Coronary artery (tissue), 2 donors: ENCODE measurements around the gene SP140.
"Not testable (repeated sequence)": the region's sequence is repeated elsewhere in the genome, so short reads cannot be mapped to it uniquely, and the experiment has no call there.

ENCODE experiments used
- DNase-seq: peaks from one replicate; pipeline ENCODE4 v3.0.0-alpha.2; 2017; ENCODE audit warnings: low spot score
- H3K27ac ChIP-seq, 2 donors: fragments of 200-600 bp; sonication (generic); one replicate each; pipeline ENCODE4 v1.5.1; 2016 to 2019
- H3K4me3 ChIP-seq: fragments of 200-600 bp; sonication (generic); 2 replicates; pipeline ENCODE4 v1.5.1; 2016; ENCODE audit warnings: mild to moderate bottlenecking, moderate library complexity
- TF ChIP-seq, protein P1 (sequence below): fragments of 200-600 bp; sonication (generic); IDR thresholded peaks from one replicate; pipeline ENCODE4 v1.5.1; 2019; ENCODE audit warnings: antibody characterized with exemption

The SP140 gene

GRCh38 chr2:230295192-230295591 lies 69.7 kb downstream of the SP140 start:
- DNase-seq: no peak
- Histone ChIP-seq H3K27ac (no peak overlapping the region), H3K4me3 (no peak overlapping the region)
- TF ChIP-seq, protein P1, sequence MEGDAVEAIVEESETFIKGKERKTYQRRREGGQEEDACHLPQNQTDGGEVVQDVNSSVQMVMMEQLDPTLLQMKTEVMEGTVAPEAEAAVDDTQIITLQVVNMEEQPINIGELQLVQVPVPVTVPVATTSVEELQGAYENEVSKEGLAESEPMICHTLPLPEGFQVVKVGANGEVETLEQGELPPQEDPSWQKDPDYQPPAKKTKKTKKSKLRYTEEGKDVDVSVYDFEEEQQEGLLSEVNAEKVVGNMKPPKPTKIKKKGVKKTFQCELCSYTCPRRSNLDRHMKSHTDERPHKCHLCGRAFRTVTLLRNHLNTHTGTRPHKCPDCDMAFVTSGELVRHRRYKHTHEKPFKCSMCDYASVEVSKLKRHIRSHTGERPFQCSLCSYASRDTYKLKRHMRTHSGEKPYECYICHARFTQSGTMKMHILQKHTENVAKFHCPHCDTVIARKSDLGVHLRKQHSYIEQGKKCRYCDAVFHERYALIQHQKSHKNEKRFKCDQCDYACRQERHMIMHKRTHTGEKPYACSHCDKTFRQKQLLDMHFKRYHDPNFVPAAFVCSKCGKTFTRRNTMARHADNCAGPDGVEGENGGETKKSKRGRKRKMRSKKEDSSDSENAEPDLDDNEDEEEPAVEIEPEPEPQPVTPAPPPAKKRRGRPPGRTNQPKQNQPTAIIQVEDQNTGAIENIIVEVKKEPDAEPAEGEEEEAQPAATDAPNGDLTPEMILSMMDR: no peak

DNA sequence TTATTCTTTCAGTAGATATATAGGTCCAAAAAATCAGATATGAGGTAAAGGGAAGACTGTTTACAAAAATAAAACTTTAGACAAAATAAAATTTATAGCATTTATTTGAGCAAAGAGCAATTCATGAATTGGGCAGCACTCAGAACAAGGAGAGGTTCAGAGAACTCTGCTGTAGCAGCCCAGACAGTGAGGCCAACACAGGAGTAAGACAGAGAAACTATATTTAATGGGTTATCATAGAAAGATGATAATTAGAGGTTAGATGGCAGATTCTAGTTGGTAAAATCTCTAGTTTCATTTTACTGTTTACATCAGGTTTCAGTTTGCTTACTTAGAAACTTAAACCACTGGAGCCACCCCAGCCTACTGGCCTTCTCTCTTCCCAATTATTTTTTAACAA lies 71.4 kb downstream of the SP140 start:
- Histone ChIP-seq H3K27ac (no peak overlapping the region), H3K4me3 (no peak overlapping the region)
- TF ChIP-seq, protein P1: no peak
- no peak for DNase-seq

DNA sequence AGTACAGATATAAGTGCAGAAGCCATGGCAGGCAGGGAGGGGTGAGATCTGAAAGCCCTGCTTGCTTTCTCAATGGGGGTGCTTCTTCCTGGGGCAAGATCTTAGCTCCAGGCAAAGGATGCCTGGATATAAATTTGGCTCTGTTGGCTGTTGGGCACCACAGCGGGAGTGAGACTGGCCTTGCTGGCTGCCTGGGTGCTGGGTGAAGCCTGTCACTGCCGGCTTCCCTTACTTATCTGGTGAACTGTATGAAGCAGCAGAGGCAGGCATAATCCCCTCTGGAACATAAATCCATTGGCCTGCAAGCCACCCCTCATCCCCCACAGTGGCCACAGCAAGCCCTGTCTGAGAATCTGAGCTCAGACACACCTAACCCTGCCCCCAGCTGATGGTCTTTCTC lies 74.1 kb downstream of the SP140 start:
- TF ChIP-seq, protein P1: no peak
- DNase-seq: no peak
- Histone ChIP-seq H3K27ac (no peak overlapping the region), H3K4me3 (no peak overlapping the region)

DNA sequence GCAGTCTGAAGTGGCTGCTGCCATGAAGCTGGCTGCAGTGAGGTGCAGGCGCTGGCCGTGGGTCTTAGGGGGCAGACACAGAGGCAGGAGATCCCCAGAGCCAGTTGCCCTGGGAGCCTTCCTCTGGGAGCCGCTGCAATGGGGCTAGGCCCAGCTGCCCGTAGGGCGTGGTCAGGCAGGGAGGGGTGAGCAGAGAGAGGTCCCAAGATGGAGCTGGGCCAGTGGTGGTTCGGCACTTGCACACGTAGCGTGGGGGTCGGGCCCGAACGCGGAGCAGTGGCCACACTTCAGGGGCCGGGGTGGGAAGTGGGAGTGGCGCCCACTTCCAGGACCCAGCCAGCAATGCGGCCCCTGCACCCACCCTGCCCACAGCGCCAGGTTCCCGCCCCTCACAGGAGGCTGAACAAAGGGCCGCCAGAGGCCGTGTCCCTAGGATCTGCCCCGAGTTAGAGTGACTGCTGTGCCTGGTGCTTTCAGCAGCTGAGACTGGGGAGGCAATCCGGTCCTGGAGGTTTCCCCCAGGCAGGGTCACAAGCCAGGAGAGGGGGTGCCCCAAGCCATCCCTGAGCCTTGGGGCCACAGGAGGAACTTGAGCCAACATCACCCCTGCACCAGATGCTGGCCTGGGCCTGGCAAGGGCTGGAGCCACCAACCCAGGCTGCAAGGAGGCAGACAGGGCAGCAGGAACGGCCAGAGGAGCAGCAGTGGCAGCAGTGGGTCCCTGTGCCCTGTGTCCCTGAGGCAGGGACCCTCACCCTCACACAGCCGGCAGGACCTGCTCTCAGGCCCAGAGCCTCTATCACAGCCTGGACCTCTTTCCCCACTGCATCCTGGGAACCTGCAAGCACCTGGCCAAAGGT lies 80.1 kb downstream of the SP140 start:
- TF ChIP-seq, protein P1: no peak
- Histone ChIP-seq H3K27ac (no peak overlapping the region), H3K4me3 (no peak overlapping the region)
- no peak for DNase-seq

GRCh38 chr2:230306474-230306873 lies 80.9 kb downstream of the SP140 start:
- TF ChIP-seq, protein P1: no peak
- Histone ChIP-seq H3K4me3 (no peak overlapping the region), H3K27ac (no peak overlapping the region)
- no peak for DNase-seq

- TF ChIP-seq, protein P1: no peak
- no peak overlapping the region for H3K27ac ChIP-seq
- DNase-seq: no peak
- no peak overlapping the region for H3K4me3 ChIP-seq
These were observed 81.9 kb downstream of the SP140 start for GRCh38 chr2:230307485-230307884.

DNA sequence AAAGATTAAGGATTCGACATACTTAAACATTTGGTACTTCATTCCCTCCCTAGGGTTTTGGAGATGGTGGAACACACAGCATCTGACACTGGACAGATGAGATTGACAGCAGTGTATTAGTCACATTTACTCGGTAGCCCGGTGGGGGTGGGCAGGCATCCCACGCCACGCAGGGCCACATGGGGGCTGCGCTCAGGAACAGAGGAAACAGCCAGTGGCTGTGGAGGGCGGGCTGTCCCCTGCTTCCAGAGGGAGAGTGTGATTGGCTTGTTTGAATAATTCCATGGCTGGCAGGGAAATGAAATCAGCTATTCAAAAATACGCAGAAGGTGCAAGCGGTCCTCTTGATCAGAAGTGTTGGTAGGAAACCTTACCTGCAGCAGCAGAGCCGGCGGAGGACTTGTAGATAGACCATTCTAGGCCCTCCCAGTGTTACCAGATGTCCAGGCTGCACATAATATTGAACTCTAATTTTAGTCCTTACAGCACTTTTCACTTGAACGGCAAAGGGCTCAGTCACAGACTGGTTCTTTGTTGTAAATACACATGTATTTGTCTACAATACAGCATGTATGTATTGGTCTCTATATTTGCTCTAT lies 83.0 kb downstream of the SP140 start:
- H3K27ac ChIP-seq: no peak overlapping the region
- DNase-seq: no peak
- no peak overlapping the region for H3K4me3 ChIP-seq
- TF ChIP-seq, protein P1: no peak

DNA sequence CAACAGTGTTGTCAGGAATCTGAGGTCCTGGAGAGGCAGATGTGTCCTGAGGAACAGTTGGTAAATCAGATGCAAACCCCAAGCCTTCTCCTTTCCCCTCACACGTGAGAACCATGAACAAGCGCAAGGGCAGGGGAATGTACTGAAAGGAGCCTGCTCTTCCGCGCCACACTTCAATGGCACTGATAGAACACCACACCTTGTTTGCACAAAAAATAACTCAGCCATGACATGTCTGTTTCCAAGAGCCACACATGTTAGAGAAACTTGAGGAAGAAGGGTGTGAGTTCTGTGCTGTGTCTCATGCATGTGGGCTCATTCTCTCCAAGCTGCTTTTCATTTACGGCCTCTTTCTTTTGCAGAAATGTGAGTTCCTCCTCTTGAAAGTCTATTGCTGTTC lies 85.3 kb downstream of the SP140 start:
- H3K27ac ChIP-seq, H3K4me3 ChIP-seq, DNase-seq: not testable (repeated sequence)

GRCh38 chr2:230311634-230312033 lies 86.1 kb downstream of the SP140 start:
- H3K27ac ChIP-seq, DNase-seq: not testable (repeated sequence)

More at GRCh38 chr2:230311634-230312033, 86.1 kb downstream of the SP140 start:
- not testable (repeated sequence) for H3K4me3 ChIP-seq
